Measurements from ENCODE around the gene PRPH. TPM values are rescaled to one million over a fixed set of nuclear protein-coding genes. Genes with fewer than 3 reads are reported as not detected.
"Not testable (repeated sequence)": the region's sequence is repeated elsewhere in the genome, so short reads cannot be mapped to it uniquely, and the experiment has no call there.

PRPH gene
- total RNA-seq, 2 experiments from 2014 or later: not detected

DNA sequence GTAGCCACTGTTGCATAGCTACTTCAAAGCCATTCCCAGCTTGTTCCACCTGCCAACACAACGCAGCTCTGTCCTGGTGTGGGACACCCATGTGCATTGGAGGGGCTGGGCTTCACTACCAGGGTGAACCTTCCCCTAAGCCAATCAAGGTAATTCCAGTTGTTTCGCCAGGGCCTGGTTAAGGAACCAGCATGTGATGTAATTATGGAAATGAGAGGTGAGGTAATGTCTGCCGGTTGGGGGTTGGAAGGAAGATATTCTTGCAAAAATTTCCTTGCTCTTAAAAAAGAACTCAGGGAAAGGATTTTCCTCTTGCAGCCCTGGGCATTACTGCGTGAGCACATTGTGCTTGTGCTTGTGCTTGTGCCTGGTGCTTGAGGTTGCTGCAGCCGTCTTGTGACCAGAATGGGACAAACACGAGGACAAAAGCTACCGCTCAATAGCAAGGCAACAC is 15.2 kb upstream of the PRPH start:
- Mint-ChIP-seq H3K27me3 (peaks cover 7% of the 10 kb centered on the region), H3K4me3 (no peak overlapping the region), H3K4me1 (ENCODE audit: low read depth) (no peaks in the 10 kb centered on the region), H3K9me3 (no peaks in the 10 kb centered on the region), H3K27ac (no peak overlapping the region), H3K36me3 (no peaks in the 10 kb centered on the region)
- intact Hi-C loops (cut with micrococcal nuclease): no loop called here
- DNase-seq: no peak
- POLR2A ChIA-PET: interaction anchor here (1.0 kb wide), 1 partner anchor 14 kb away, joined by 3 read pairs; no protein-coding TSS in a partner anchor
- CTCF ChIA-PET: interaction anchor here (1.8 to 2.4 kb wide), 4 partner anchors 9 to 67 kb away, joined by 6 to 12 read pairs (median 6); partner anchors contain the start of genes DNAJC22 and PRPH

DNA sequence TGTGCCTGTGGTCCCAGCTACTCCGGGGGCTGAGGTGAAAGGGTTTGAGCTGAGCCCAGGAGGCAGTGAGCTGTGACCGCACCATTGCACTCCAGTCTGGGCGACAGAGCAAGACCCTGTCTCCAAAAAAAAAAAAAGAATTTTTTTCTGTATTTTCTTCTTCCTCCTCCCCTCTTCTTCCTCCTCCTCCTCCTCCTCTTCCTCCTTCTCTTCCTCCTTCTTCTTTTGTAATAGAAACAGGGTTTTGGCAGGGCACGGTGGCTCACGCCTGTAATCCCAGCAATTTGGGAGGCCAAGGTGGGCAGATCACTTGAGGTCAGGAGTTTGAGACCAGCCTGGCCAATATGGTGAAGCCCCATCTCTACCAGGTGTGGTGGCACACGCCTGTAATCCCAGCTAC is 14.4 kb upstream of the PRPH start:
- CTCF ChIA-PET: interaction anchor here (1.8 to 2.4 kb wide), 4 partner anchors 8 to 66 kb away, joined by 6 to 12 read pairs (median 6); partner anchors contain the start of genes DNAJC22 and PRPH

DNA sequence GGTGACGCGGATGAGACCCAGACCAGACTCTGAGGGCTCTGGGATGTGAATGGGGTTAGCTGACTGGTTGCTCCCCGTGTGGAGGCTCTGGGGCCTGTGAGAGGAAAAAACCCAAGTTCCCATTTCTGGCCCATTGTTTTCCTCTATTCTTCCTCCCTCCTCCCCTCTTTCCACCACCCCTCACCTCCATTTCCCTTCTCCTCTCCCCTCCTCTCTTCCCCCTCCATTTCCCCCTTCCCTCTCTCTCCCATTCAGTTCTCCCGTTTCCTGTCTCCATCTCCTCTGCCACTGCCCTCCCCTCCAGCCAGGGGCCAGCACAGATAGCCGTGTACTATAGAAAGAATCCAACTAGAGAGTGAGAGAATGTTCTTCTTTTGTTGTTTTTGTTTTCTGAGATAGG is 12.6 kb upstream of the PRPH start:
- Mint-ChIP-seq H3K4me3 (no peak overlapping the region), H3K27me3 (peaks cover 16% of the 10 kb centered on the region), H3K36me3 (no peaks in the 10 kb centered on the region), H3K9me3 (no peaks in the 10 kb centered on the region), H3K4me1 (ENCODE audit: low read depth) (no peaks in the 10 kb centered on the region), H3K27ac (no peak overlapping the region)
- ChIA-PET CTCF (interaction anchor here (0.6 kb wide), 1 partner anchor 49 kb away, joined by 4 read pairs; no protein-coding TSS in a partner anchor), POLR2A (no interaction called here)
- intact Hi-C loops (cut with micrococcal nuclease): no loop called here
- DNase-seq: no peak

More for the DNA sequence above, 14.4 kb upstream of the PRPH start:
- H3K9me3 Mint-ChIP-seq; POLR2A ChIA-PET; H3K27me3 Mint-ChIP-seq; intact Hi-C loops (cut with micrococcal nuclease); H3K4me1 Mint-ChIP-seq (ENCODE audit: low read depth); H3K4me3 Mint-ChIP-seq; DNase-seq; H3K27ac Mint-ChIP-seq; H3K36me3 Mint-ChIP-seq: not testable (repeated sequence)

DNA sequence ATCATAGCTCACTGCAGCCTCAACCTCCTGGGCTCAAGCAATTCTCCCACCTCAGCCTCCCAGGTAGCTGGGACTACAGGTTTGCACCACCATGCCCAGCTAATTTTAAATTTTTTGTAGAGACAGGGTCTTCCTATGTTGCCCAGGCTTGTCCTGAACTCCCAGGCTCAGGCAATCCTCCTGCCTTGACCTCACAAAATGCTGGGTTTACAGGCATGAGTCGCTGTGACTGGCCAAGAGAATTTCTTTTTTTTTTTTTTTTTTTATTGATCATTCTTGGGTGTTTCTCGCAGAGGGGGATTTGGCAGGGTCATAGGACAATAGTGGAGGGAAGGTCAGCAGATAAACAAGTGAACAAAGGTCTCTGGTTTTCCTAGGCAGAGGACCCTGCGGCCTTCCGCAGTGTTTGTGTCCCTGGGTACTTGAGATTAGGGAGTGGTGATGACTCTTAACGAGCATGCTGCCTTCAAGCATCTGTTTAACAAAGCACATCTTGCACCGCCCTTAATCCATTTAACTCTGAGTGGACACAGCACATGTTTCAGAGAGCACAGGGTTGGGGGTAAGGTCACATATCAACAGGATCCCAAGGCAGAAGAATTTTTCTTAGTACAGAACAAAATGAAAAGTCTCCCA is 12.1 kb upstream of the PRPH start:
- H3K27ac Mint-ChIP-seq; DNase-seq; H3K36me3 Mint-ChIP-seq; intact Hi-C loops (cut with micrococcal nuclease); POLR2A ChIA-PET; H3K9me3 Mint-ChIP-seq; H3K4me3 Mint-ChIP-seq; H3K4me1 Mint-ChIP-seq (ENCODE audit: low read depth): not testable (repeated sequence)
- CTCF ChIA-PET: interaction anchor here (0.6 to 10.7 kb wide), 3 partner anchors 13 to 66 kb away, joined by 4 to 149 read pairs (median 39); partner anchors contain the start of genes DNAJC22 and PRPH
- peaks cover 17% of the 10 kb centered on the region for H3K27me3 Mint-ChIP-seq

DNA sequence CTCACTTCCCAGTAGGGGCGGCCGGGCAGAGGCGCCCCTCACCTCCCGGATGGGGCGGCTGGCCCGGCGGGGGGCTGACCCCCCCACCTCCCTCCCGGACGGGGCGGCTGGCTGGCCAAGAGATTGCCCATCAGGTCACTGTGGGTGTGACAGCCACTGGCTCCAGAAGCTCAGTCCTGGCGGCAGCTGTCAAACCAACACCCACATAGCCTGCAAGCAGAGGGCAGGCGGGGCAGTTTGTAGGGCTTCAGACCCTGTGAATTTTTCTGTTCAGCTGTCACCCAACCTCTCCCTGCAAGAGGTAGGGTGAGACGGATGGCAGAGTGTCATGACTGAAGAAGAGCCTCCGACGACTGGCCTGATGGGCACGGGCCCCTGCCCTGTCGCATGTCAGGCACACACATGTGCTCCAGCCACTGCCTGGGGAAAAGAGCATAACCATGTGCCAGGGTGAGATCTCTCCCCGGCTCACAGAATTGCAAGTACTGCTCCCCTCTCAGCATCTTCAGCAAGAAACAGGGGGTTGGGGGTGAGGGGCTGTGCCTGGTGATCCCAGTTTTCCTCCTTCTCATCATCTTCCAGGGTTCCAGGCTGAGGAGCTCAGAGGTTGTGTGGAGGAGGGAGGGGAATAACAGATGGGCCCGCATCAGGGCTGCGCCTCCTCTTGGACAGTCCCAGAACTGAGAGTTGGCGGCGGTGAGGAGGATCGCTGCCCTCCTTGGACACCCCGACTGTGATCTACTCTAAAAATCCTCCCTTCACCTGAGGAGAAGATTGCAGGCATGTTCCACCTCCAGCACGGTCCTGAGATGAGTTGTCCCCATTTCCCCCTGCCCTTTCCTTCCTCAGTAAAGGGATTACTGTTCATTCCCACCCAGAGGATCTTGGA is 11.2 kb upstream of the PRPH start:
- ChIA-PET CTCF (interaction anchor here (1.2 to 16.1 kb wide), 5 partner anchors 9 to 65 kb away, joined by 3 to 234 read pairs (median 39); partner anchors contain the start of genes DNAJC22 and PRPH), POLR2A (no interaction called here)
- Mint-ChIP-seq H3K4me1 (ENCODE audit: low read depth) (no peaks in the 10 kb centered on the region), H3K27me3 (peaks cover 24% of the 10 kb centered on the region), H3K4me3 (no peak overlapping the region), H3K36me3 (no peaks in the 10 kb centered on the region), H3K27ac (no peak overlapping the region), H3K9me3 (no peaks in the 10 kb centered on the region)
- DNase-seq: no peak
- intact Hi-C loops (cut with micrococcal nuclease): no loop called here

DNA sequence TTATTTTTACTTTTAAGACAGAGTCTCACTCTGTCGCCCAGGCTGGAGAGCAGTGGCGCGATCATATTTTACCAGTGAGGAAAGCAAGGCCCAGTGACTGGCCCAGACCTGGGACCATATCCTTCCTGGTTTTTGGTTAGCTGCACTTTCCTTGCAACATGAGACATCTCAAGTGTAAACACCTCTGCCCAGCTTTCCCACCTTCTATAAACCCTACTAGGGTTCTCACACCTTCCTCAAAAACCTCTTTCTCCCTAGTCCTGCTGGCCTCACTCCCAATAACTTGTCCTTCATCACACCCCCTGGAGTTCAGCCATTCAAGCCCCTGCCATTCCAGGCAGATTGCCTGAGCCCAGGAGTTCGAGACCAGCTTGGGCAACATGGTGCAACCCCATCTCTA is 10.3 kb upstream of the PRPH start:
- Mint-ChIP-seq H3K9me3 (no peaks in the 10 kb centered on the region), H3K4me1 (ENCODE audit: low read depth) (no peaks in the 10 kb centered on the region), H3K27me3 (peaks cover 24% of the 10 kb centered on the region), H3K4me3 (no peak overlapping the region), H3K27ac (no peak overlapping the region), H3K36me3 (no peaks in the 10 kb centered on the region)
- POLR2A ChIA-PET: no interaction called here
- CTCF ChIA-PET: interaction anchor here (1.2 to 16.1 kb wide), 5 partner anchors 10 to 64 kb away, joined by 3 to 234 read pairs (median 39); partner anchors contain the start of genes DNAJC22 and PRPH
- DNase-seq: no peak
- intact Hi-C loops (cut with micrococcal nuclease): no loop called here

DNA sequence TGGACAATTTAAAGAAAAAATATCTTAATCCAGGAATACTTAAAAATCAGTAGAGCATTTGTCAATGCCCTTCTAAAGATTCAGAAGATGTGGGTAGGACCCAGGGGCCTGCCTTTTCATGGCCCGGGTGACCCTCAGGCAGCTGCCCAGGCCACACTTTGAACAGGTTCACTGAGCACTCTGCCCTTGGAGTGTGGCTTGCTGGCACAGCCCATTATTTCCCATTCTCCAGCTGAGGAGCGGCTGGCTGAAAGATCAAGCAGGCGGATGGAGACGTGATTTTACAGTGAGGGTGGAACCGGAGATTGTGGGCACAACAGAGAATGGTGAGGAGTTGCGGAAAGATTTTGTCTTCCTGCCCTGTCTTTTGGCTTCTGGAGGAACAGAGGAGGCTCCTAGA is 7.1 kb upstream of the PRPH start:
- ChIA-PET POLR2A (no interaction called here), CTCF (interaction anchor here (1.2 to 16.1 kb wide), 13 partner anchors 8 to 226 kb away, joined by 3 to 234 read pairs (median 14); partner anchors contain the start of genes C1QL4, DNAJC22, PRPH and SPATS2)
- intact Hi-C loops (cut with micrococcal nuclease): loop anchor here (1.0 to 2.0 kb wide), 4 partner anchors 49 to 227 kb away; partner anchors contain the start of gene C1QL4
- Mint-ChIP-seq H3K36me3 (no peaks in the 10 kb centered on the region), H3K9me3 (no peaks in the 10 kb centered on the region), H3K4me1 (ENCODE audit: low read depth) (no peaks in the 10 kb centered on the region), H3K27me3 (peaks cover 23% of the 10 kb centered on the region), H3K4me3 (no peak overlapping the region), H3K27ac (no peak overlapping the region)
- no peak for DNase-seq

DNA sequence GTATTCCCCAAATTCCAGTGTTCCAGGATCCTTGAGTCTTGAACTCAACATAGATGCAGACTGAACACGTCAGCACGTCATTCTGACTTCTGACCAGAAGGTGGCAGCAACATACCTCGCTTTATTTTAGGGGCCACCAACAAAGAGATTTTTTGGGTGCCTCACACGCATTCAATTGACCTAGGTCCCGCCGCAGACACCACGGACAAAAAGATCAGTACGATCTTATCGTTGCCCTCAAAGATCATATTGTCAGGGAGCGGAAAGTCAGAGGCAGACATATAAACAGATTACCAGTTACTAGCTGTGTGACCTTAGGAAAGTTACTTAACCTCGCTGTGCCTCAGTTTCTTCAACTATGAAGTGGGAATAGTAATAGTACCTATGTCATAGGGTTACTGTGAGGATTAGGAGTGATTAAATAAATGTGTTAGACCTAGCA is 6.5 kb upstream of the PRPH start:
- CTCF ChIA-PET: interaction anchor here (0.6 to 16.1 kb wide), 42 partner anchors 8 to 385 kb away, joined by 3 to 234 read pairs (median 4); partner anchors contain the start of genes C1QL4, DNAJC22, PRPH and SPATS2
- H3K4me1 Mint-ChIP-seq (ENCODE audit: low read depth): no peaks in the 10 kb centered on the region
- H3K36me3 Mint-ChIP-seq: no peaks in the 10 kb centered on the region
- H3K27me3 Mint-ChIP-seq: peaks cover 23% of the 10 kb centered on the region
- POLR2A ChIA-PET: interaction anchor here (1.8 kb wide), 1 partner anchor 54 kb away, joined by 7 read pairs; no protein-coding TSS in a partner anchor
- H3K4me3 Mint-ChIP-seq: no peak overlapping the region
- intact Hi-C loops (cut with micrococcal nuclease): loop anchor here (1.0 to 2.0 kb wide), 4 partner anchors 49 to 226 kb away; partner anchors contain the start of gene C1QL4
- H3K9me3 Mint-ChIP-seq: no peaks in the 10 kb centered on the region
- peak; percentile 80 for DNase-seq
- H3K27ac Mint-ChIP-seq: no peak overlapping the region

DNA sequence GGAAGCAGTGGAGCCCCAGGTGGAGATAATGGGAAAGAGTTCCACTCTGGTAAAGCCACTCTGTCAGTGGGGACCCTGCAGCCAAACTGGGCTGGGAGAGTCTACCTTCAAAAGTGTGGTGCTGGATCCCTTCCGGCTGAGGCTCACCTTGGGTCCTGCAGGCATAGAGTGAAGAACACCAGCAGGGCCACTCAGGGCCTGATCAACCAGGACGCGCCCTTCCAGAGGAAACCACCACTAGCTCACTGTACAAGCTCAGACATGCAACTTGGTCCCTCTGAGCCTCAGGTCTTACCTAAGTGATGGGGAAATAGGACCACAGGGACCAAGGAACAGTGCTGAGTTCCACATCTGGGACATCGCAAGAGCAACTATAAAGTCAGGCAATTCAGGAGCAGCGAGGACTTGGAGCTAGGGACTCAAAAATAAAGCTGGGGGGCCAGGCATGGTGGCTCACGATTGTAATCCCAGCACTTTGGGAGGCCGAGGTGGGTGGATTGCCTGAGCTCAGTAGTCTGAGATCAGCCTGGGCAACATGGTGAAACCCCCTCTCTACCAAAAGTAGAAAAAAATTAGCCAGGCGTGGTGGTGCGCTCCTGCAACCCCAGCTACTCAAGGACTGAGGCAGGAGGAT is 5.9 kb upstream of the PRPH start:
- Mint-ChIP-seq H3K9me3 (no peaks in the 10 kb centered on the region), H3K27me3 (peaks cover 24% of the 10 kb centered on the region), H3K27ac (no peak overlapping the region), H3K4me3 (no peak overlapping the region), H3K36me3 (no peaks in the 10 kb centered on the region), H3K4me1 (ENCODE audit: low read depth) (no peaks in the 10 kb centered on the region)
- intact Hi-C loops (cut with micrococcal nuclease): loop anchor here (1.0 to 2.0 kb wide), 4 partner anchors 48 to 226 kb away; partner anchors contain the start of gene C1QL4
- no peak for DNase-seq
- ChIA-PET CTCF (interaction anchor here (0.6 to 16.1 kb wide), 44 partner anchors 7 to 385 kb away, joined by 3 to 234 read pairs (median 4); partner anchors contain the start of genes C1QL4, DNAJC22, PRPH and SPATS2), POLR2A (interaction anchor here (1.8 kb wide), 1 partner anchor 53 kb away, joined by 7 read pairs; no protein-coding TSS in a partner anchor)

DNA sequence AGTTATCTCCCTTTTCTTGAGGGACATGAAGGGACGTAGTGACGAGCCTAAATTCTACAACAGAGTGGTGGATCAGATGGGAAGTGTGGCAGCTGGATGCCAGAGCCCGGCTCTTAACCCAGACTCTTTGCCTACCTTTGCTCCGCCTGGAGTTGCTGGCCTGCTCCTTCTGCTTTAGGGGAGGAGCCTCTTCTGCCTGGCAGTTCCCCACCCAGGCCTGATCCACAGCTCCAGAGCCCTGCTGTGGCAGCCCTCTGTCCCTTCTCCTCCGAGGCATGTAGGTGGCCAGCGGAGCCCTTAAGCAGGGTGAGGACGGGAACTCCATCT is 2.3 kb upstream of the PRPH start:
- intact Hi-C loops (cut with micrococcal nuclease): no loop called here
- no peak for DNase-seq
- no peak overlapping the region for H3K4me3 Mint-ChIP-seq
- ChIA-PET CTCF (interaction anchor here (0.6 to 16.1 kb wide), 6 partner anchors 42 to 577 kb away, joined by 4 to 234 read pairs (median 116); partner anchors contain the start of genes C1QL4 and DNAJC22), POLR2A (interaction anchor here (0.6 to 0.9 kb wide), 2 partner anchors 51 to 55 kb away, joined by 3 read pairs; no protein-coding TSS in a partner anchor)
- peaks cover 41% of the 10 kb centered on the region for H3K27me3 Mint-ChIP-seq
- H3K4me1 Mint-ChIP-seq (ENCODE audit: low read depth): peaks cover 12% of the 10 kb centered on the region
- no peaks in the 10 kb centered on the region for H3K9me3 Mint-ChIP-seq
- no peaks in the 10 kb centered on the region for H3K36me3 Mint-ChIP-seq
- no peak overlapping the region for H3K27ac Mint-ChIP-seq
